ENCODE measurements around the gene FAM72D.
"Not testable (repeated sequence)": the region's sequence is repeated elsewhere in the genome, so short reads cannot be mapped to it uniquely, and the experiment has no call there.

FAM72D gene

GRCh38 chr1:145095284-145096057 is at the start of gene FAM72D, which contains the start of gene SRGAP2B:
Gene FAM72D (plus strand): TSS chr1:145095974. CDS start chr1:145096848, 874 bp downstream.
Gene SRGAP2B (minus strand): TSS chr1:145095328. CDS start chr1:145092901, 2,427 bp downstream.
- not testable (repeated sequence) for DNase-seq

DNA sequence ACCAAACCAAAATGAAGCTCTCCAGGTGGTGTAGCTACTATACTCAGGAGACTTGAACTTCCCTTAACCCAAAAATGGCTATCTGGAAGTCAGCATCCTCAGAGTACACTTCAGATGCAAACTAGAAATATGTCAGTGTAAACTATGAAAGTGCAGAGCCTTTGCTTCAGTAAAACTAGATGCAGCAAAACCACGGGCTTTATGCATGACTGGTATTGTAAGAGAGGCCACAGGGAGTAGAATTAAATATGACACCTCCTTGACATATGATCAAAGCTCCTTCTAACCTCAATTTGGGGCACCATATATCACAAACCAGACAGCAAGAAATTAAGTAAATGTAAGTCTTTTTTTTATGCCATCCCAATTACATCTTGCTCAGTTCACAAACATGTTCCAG is 48.2 kb upstream of the FAM72D start:
- DNase-seq, result not testable (repeated sequence)

DNA sequence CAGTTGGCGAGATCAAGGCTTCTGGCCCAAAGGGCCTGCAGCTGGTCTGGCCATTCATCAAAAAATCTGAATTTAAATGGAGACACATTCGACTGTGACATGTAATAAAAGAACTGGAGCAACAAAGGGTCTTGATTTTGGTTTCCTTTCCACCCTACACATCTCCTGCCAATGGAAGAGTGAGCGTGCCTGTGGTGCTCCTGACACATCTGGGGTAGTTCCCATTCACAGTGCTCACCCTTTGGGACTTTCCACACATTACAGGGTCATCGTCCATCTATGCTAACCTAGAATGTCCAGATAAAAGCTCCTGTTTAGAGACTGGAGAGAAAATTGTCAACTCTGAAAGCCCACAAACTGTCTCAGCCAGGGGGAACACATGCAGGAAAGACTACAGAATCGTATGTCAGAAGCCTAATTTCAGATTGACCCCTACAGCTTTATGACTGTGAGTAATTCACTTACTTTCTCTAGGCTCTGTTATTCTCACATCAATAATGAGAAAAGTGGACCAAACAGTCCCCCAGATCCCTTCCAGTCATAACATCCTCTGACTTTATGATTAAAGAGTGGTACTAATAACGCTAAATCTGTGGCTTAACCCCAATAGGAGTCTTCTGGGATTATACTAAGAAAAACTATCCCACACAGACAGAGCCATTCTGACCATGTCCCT is 47.5 kb upstream of the FAM72D start:
- not testable (repeated sequence) for DNase-seq

DNA sequence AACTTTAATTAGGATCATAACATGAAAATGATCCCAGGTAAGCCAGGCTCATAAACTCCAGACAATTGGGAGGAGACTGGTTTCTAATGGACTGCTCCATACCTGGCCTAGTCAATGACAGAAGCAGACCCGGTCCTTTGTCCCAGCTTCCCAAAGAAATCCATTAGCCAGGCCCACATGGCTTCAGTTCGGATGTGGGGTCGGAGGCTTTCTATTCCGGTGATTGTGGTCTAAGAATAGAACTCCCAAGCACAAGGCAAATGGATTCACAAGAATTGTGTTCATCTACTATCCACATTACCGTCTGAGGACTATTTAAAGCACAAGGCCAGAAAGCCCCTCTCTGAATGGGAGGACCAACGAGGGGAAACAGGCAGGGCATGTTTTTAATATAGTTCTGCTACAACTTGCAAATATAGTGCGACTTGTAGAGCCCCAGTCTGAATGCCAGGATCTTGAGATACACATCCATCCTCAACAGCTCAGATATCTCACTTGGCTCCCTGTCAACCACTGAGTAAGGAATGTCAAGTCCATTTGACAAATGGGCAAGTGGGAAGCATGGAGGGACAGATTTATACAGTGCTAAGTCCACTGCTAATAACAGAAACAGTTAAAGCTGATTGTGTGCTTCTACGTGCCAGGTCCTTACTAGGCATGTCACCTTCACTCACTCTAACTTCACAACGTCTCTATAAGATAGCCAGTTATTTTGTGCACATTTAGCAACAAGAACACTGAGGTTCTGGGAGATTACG is 43.6 kb upstream of the FAM72D start:
- not testable (repeated sequence) for DNase-seq

DNA sequence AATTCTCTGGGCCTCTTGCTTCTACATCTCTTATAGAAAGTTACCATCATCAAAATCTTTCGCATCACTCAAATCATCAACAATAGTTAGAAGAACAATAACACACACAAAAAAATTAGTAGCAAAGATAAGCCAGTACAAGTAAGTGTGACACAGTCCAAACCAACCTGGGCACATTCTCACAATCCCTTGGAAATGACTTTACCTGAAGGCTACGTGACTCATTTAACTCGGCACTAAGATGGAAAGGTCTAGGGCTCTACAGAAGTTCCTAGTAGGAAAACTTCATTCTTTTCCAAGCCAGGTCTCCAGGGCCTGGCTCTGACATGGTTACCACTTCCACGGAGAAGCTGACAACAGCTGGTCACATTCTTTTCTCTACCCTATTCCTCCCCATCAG is 42.3 kb upstream of the FAM72D start:
- DNase-seq, result not testable (repeated sequence)

GRCh38 chr1:145055217-145055760 is 40.5 kb upstream of the FAM72D start:
- DNase-seq, result not testable (repeated sequence)

- not testable (repeated sequence) for DNase-seq
These were observed 37.6 kb upstream of the FAM72D start for GRCh38 chr1:145058184-145058583.

GRCh38 chr1:145063285-145063684 is 32.5 kb upstream of the FAM72D start:
- not testable (repeated sequence) for DNase-seq

GRCh38 chr1:145063941-145064648 is 31.7 kb upstream of the FAM72D start:
- not testable (repeated sequence) for DNase-seq

- not testable (repeated sequence) for DNase-seq
These were observed 30.5 kb upstream of the FAM72D start for GRCh38 chr1:145065194-145065826.

DNA sequence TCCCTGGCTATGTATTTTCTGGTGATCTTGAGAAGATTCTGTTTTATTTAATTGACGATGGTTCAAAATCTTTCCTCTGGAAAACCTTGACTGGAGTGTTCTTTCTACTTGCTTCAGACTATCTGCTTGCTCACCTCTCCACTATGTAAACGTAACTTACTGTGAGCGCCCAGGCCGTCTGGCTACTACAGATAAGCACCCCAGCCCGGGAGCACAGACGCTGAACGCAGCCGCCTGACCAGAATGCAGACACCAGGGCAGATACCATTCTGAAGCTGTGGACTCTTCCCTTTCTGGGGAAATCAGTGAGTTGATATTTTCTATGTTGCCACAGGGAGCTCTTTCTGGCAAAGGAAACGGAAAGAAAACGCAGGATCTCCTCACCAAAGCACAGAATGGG is 29.3 kb upstream of the FAM72D start:
- DNase-seq, result not testable (repeated sequence)

GRCh38 chr1:145071569-145071968 is 24.2 kb upstream of the FAM72D start:
- not testable (repeated sequence) for DNase-seq

- DNase-seq, result not testable (repeated sequence)
These were observed 21.7 kb upstream of the FAM72D start for GRCh38 chr1:145074021-145074559.

DNA sequence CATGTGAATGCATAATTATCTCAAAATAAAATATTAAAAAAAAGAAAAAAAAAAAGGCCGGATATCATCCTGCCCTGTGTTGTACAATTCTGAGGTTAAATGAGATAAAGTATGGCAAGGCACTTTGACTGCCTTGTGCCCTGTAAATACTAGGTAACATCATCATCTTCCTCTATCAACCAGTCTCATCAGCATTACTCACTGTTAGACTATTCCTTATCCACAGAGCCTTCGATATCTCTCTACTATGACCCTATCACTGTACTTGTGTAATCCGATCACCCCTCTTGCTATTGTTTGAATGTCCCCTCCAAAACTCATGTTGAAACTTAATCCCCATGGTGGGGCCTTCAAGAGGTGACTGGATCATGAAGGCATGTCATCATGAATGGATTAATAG is 18.9 kb upstream of the FAM72D start:
- not testable (repeated sequence) for DNase-seq

DNA sequence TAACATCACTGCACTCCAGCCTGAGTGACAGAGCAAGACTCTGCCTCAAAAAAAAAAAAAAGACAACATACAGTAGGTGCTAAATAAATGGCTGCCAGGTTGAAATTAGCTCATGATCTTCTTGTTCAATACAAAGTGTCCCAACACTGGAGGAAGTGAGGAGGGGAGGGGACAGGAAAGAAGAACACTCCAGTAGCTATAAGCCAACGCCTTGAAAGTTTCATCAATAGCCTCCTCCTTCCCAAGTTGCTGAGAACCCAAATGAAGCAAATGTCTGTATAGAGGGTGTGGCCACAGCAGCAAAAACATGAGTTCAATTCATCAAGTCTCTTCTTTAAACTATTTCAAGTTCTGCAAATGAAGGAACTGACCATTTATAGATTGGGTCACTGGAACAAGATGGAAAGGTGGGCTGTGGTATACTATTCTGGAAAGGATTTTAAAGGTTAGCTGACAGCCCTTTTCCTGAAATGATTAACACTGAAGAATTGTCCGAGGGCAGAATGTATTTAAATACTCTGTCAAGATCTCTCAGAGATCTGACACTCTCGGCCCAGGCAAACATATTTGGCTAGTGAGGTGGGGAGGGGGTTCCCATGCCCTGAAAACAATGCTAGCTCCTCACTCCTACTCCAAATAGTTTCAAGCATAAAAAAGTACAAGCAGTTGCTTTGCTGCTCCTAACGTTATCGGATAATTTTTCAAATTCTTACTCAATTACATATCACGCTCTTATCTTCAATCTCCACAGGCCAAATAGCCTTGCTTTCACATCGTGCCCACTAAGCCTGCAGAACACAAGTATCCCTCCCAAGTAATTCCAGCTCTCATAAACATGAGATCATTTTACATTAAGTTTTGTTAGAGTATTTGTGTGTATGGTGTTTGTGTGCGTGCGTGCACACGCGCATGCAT is 17.6 kb upstream of the FAM72D start:
- not testable (repeated sequence) for DNase-seq

- not testable (repeated sequence) for DNase-seq
These were observed 16.9 kb upstream of the FAM72D start for GRCh38 chr1:145078787-145079370.

GRCh38 chr1:145079737-145080136 is 16.0 kb upstream of the FAM72D start:
- not testable (repeated sequence) for DNase-seq

- not testable (repeated sequence) for DNase-seq
These were observed 15.6 kb upstream of the FAM72D start for GRCh38 chr1:145080193-145080592.

- DNase-seq, result not testable (repeated sequence)
These were observed 13.1 kb upstream of the FAM72D start for GRCh38 chr1:145082483-145083255.
